Neural cell (in vitro differentiated cells): Measurements from ENCODE around the gene PLS1.

Experiments used
- CTCF ChIP-seq: fragments of 450-650 bp; IDR thresholded peaks from 2 replicates; pipeline ENCODE4 v1.5.1; 2014; ENCODE audit warnings: antibody characterized with exemption, mild to moderate bottlenecking, moderate library complexity; ENCODE audit not compliant: poor library complexity, severe bottlenecking
- EP300 ChIP-seq: fragments of 450-650 bp; conservative IDR thresholded peaks from 2 replicates; pipeline ENCODE4 v1.6.1; 2014; ENCODE audit warnings: antibody characterized with exemption, mild to moderate bottlenecking, moderate library complexity; ENCODE audit not compliant: poor library complexity, severe bottlenecking
- EZH2 ChIP-seq: fragments of 200-600, 300-800 bp; shearing (Covaris generic), sonication (generic); IDR thresholded peaks from 2 replicates; pipeline ENCODE4 v1.6.1; 2014; ENCODE audit warnings: antibody characterized with exemption, low read length, borderline replicate concordance, mild to moderate bottlenecking; ENCODE audit not compliant: insufficient read depth, poor library complexity, severe bottlenecking
- MXI1 ChIP-seq: fragments of 450-650 bp; conservative IDR thresholded peaks from 2 replicates; pipeline ENCODE4 v1.6.1; 2014; ENCODE audit warnings: antibody characterized with exemption, mild to moderate bottlenecking; ENCODE audit not compliant: poor library complexity, severe bottlenecking
- POLR2AphosphoS5 ChIP-seq: IDR thresholded peaks from 2 replicates; pipeline ENCODE4 v1.6.1; 2012
- RAD21 ChIP-seq: fragments of 450-650 bp; conservative IDR thresholded peaks from 2 replicates; pipeline ENCODE4 v1.6.1; 2014; ENCODE audit warnings: antibody characterized with exemption, mild to moderate bottlenecking, moderate library complexity
- REST ChIP-seq: IDR thresholded peaks from 2 replicates; pipeline ENCODE4 v1.6.1; 2012; ENCODE audit warnings: borderline replicate concordance
- TAF1 ChIP-seq: IDR thresholded peaks from 2 replicates; pipeline ENCODE4 v1.6.1; 2012; ENCODE audit warnings: low read depth

- TF ChIP-seq CTCF, result no peak
- no peak for TF ChIP-seq POLR2AphosphoS5
- TF ChIP-seq REST, result no peak
- no peak for TF ChIP-seq MXI1
- no peak for TF ChIP-seq TAF1
- TF ChIP-seq EP300, result no peak
- TF ChIP-seq EZH2, result no peak
- TF ChIP-seq RAD21, result no peak
These were observed 95.3 kb downstream of the PLS1 start for GRCh38 chr3:142691527-142691926.
